ENCODE measurements around the gene SCAP.
A peak's percentile ranks its signal among the peaks of the same experiment; 100 is the strongest.

Gene SCAP

GRCh38 chr3:47475570-47476329, at the start of gene SCAP:
SCAP (minus strand) TSS chr3:47475941; CDS start chr3:47442993, 32,948 bp downstream.
- no peaks in the 10 kb centered on the region for H3K36me3 ChIP-seq (replicated peaks)
- no peaks in the 10 kb centered on the region for H3K27me3 ChIP-seq (replicated peaks)
- H3K27ac ChIP-seq = peak within 1 kb of the TSS; percentile 8
- peak; percentile 83 for TF ChIP-seq CTCF (IDR thresholded peaks at IDR 0.05; ENCODE audit: low read depth, low read length, missing control alignments)
- H3K4me3 ChIP-seq (ENCODE audit: low read depth, low read length) = peak within 1 kb of the TSS; percentile 87
- peak; percentile 40 for DNase-seq
- in situ Hi-C loops (cut with HindIII; ENCODE audit: low pct_ligation_motif_present, low sequenced_read_pairs) = no loop called here

- Histone ChIP-seq H3K27ac (no peak overlapping the region), H3K36me3 (replicated peaks) (no peaks in the 10 kb centered on the region), H3K4me3 (ENCODE audit: low read depth, low read length) (no peak overlapping the region), H3K27me3 (replicated peaks) (no peaks in the 10 kb centered on the region)
- in situ Hi-C loops (cut with HindIII; ENCODE audit: low pct_ligation_motif_present, low sequenced_read_pairs) = no loop called here
- no peak for TF ChIP-seq CTCF (IDR thresholded peaks at IDR 0.05; ENCODE audit: low read depth, low read length, missing control alignments)
- DNase-seq = no peak
Measured at GRCh38 chr3:47523310-47524073, 47.8 kb upstream of the SCAP start.

- Histone ChIP-seq H3K27ac (no peak overlapping the region), H3K36me3 (replicated peaks) (no peaks in the 10 kb centered on the region), H3K4me3 (ENCODE audit: low read depth, low read length) (no peak overlapping the region), H3K27me3 (replicated peaks) (no peaks in the 10 kb centered on the region)
- peak; percentile 90 for TF ChIP-seq CTCF (IDR thresholded peaks at IDR 0.05; ENCODE audit: low read depth, low read length, missing control alignments)
- in situ Hi-C loops (cut with HindIII; ENCODE audit: low pct_ligation_motif_present, low sequenced_read_pairs) = no loop called here
- DNase-seq = peak; percentile 81
Measured at GRCh38 chr3:47522082-47522987, 46.6 kb upstream of the SCAP start.

- H3K27ac ChIP-seq = no peak overlapping the region
- no peak overlapping the region for H3K4me3 ChIP-seq (ENCODE audit: low read depth, low read length)
- in situ Hi-C loops (cut with HindIII; ENCODE audit: low pct_ligation_motif_present, low sequenced_read_pairs) = no loop called here
- no peaks in the 10 kb centered on the region for H3K27me3 ChIP-seq (replicated peaks)
- TF ChIP-seq CTCF (IDR thresholded peaks at IDR 0.05; ENCODE audit: low read depth, low read length, missing control alignments) = no peak
- DNase-seq = no peak
- no peaks in the 10 kb centered on the region for H3K36me3 ChIP-seq (replicated peaks)
Measured at GRCh38 chr3:47520756-47521155, 45.0 kb upstream of the SCAP start.

- Histone ChIP-seq H3K27ac (no peak overlapping the region), H3K27me3 (replicated peaks) (no peaks in the 10 kb centered on the region), H3K4me3 (ENCODE audit: low read depth, low read length) (no peak overlapping the region), H3K36me3 (replicated peaks) (no peaks in the 10 kb centered on the region)
- in situ Hi-C loops (cut with HindIII; ENCODE audit: low pct_ligation_motif_present, low sequenced_read_pairs) = no loop called here
- no peak for DNase-seq
- no peak for TF ChIP-seq CTCF (IDR thresholded peaks at IDR 0.05; ENCODE audit: low read depth, low read length, missing control alignments)
Measured at GRCh38 chr3:47517937-47518336, 42.2 kb upstream of the SCAP start.

Data from brain microvascular endothelial cell (primary cell).